HS-5 (cell line): ENCODE measurements around the gene FUT1.

Experiments
- DNase-seq: peaks from one replicate; pipeline ENCODE4 v3.0.0-alpha.2; 2012; ENCODE audit warnings: low read depth

FUT1 gene

DNA sequence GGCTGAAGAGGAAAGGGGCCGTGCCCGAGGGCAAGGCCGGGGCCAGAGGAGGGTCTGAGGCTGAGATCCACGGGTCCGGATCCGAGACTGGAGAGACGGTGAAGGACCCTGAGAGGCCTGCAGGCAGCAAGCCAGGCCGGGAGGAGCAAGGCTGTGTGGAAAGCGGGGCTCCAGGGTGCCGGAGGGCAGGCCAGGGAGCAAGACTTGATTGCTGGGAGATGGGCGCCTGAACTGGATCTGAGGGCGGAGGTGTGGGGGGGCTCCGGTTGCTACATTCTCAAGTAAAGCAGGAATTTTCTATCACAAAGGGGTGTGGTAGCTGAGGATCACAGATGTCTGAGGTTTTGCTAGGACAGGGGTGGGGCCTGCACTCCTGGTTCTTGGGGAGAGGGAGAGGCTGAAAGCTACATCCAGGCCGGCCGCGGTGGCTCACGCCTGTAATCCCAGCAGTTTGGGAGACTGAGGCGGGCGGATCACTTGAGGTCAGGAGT, 36.7 kb downstream of the FUT1 start:
- DNase-seq = no peak

GRCh38 chr19:48714759-48715675, 37.4 kb downstream of the FUT1 start:
- no peak for DNase-seq

- DNase-seq = peak; percentile 98
These were observed 38.3 kb downstream of the FUT1 start for GRCh38 chr19:48713864-48714755.

DNA sequence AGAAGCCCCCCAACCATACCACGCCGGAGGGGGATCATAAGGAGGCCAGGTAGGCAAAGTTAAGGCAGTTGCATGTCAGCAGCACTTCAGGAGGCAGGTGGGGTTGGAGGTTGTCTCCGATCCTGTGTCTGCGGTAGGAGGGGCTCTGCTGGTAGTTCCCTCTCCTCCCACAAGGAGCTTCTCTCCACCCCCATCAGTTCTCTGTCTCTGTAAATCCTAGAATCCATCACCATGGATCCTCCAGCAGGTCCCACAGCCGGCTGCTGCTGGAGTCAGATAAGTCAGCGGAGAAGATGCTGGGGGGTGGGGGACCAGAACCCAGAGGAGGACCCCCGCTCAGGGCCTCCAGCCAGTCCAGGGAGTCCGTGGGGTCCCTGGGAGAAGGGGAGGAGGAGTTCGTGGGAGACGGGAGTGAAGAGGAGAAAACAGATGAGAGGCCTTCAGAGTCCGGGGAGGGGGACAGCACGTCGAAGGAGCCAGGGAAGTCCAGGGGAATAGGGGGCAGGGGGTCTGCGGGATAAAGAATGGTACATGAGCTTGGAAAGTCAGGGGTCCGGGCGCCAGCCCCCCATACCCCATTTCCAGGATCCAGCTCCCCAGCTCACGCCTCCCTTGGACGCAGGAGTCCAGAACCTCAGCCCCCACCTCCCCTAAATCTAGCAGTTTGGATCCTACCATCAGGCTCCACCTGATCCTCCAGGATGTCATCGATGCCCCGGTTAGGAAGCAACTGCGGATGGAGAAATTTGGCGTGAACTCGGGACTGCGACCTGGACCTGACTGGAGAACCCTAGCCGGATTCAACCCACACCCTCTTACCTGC, 39.2 kb downstream of the FUT1 start:
- DNase-seq = no peak

DNA sequence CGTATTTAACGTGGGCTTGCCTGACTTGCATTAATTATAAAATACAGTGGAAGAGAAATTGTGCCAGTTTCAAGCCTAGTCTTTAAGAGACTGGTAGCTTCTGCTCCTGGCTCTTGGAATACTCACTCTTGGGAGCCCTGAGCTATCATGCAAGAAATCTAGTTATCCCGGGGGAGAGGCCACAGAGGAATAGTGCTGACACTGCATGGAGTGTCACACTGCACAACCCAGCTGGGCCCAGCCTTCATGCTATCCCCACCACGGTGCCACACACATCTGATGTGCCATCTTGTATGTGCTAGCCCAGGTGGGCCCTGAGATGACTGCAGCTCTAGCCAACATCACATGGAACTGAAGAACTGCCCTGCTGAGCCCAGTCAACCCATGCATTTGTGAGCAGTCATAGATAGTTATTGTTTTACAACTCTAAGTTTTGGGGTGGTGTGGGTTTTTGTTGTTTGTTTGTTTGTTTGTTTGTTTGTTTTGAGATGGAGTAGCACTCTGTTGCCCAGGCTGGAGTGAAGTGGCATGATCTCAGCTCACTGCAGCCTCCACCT, 41.3 kb downstream of the FUT1 start:
- DNase-seq = no peak

- DNase-seq = no peak
These were observed 44.0 kb downstream of the FUT1 start for GRCh38 chr19:48708471-48708870.

- DNase-seq = no peak
These were observed 47.0 kb downstream of the FUT1 start for GRCh38 chr19:48705431-48705830.

GRCh38 chr19:48703316-48703715, 49.1 kb downstream of the FUT1 start:
- DNase-seq = no peak

DNA sequence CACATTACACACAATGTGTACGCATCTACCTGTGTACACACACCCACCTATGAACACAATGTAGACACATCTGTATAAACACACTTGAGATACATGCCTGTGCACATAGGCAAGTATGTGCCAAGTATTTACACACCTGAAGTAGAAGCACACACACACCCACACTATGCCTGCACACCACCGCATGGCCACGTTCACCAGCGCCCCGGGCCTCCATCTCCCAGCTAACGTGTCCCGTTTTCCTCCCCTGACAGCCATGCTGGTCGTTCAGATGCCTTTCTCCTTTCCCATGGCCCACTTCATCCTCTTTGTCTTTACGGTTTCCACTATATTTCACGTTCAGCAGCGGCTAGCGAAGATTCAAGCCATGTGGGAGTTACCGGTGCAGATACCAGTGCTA, 49.7 kb downstream of the FUT1 start:
- no peak for DNase-seq

DNA sequence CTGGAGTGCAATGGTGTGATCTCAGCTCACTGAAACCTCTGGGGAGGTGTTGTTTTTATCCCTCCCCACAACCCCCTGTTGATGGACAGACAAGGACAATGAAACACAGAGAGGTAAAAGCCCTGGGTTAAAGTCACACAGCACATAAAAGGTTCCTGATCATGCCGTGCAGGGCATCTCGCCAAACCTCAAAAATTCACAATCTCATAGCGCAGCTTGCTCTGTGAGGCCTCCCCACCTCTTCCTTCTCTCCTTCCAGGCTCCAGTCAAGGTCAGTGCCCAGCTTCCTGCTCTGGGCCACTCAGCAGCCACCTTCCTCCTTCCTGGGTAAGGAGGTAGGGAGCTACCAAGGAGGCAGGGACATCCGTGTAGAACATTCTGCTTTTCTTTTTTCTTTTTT, 54.4 kb downstream of the FUT1 start:
- DNase-seq = peak; percentile 45
